ENCODE results near the gene ARRDC5.
A peak's percentile ranks its signal among the peaks of the same experiment; 100 is the strongest.
"Not testable (repeated sequence)": the region's sequence is repeated elsewhere in the genome, so short reads cannot be mapped to it uniquely, and the experiment has no call there.

The ARRDC5 gene

DNA sequence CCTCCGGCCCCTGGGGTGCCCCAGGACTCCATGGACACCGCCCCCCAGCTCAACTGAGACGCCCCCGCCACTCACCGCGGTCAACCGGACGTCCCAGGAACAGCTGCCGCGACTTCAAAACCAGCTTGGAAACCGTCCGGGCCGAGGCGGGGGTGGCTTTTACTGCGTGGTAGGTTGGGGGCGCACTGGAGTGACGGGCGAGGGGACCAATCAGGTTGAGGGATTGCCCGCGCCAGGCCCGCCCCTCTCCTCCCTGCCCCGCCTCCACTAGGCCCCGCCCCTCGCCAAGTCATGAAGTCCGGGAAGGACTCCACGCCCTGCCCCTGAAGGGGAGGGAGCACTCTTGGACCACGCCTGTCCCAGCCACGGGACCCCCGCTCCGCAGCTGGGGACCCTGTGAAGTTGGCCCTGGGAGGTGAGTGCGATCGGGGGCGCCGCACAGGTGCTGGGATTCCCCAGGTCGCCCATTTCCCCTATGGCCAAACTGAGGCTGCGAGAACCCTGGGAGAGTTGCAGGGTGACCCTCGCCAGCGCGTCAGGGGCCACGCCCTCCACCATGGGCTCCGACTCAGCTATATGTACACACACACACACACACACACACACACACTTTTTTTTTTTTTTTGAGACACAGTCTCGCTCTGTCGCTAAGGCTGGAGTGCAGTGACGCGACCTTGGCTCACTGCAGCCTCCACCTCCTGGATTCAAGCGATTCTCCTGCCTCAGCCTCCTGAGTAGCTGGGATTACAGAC lies 35.0 kb downstream of the ARRDC5 start, which contains the start of gene PLIN3:
Gene PLIN3, minus strand, starts transcription at position 134 of the 752 bp plus-strand sequence. CDS start 6,273 bp downstream, outside the sequence.
- peak; percentile 33 for DNase-seq

DNA sequence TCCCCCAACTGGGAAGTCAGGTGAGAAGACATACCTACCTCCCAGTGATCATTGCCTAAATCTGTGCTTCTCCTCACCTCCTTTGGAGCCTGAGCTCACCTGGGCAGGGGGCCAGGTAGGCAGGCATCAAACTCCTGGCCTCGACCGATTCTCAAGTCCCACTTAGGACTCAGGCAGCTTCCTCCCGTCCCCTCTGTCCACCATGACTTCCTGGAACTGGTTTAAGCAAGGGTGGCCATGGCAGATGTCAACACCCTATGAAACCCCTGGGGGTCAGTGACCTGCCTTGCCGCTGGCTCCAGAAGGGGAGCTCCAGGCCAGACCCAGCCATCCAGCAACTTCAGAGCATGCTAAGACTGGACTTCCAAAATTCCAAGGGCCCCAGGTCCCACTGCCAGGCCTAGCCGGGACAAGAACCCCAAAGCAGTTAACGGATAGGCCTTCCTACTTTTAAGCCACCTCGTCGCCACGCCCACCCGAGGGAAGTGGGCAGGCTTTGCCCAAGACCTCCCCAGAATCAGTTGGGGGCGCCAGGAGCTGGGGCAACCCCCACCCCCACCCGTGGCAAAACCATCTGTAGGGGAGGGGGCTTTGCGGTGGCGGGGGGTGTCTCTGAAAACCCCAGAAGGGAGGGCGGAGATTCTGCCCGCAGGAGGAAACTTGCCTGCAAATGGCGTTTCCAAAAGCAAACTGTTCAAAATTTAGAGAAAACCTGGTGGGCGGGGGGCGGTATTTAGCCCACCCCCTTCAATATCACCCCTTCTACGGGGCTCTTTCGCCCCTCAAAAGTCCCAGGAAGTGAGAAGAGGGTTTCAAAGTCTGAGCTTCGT lies 35.9 kb downstream of the ARRDC5 start:
- DNase-seq = no peak

DNA sequence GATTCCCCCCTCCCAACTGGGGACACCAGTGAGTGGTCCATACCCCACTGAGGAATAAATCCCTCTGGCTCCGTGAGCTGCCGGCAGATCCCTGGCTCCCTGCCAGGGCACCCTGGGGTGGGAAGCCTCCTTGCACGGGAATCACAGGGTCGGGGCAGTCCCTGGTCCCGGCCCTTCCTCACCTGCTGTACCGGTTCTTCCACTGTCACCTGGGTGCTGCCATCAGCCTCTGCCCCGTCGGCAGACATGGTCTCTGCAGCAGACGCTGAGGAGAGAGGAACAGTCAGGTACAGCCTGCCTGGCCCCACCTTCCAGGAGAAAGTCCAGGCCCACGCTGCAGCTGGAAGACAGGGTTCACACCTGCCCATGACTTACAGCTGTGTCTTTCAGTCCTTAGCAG lies 41.5 kb downstream of the ARRDC5 start:
- peak; percentile 60 for DNase-seq

DNA sequence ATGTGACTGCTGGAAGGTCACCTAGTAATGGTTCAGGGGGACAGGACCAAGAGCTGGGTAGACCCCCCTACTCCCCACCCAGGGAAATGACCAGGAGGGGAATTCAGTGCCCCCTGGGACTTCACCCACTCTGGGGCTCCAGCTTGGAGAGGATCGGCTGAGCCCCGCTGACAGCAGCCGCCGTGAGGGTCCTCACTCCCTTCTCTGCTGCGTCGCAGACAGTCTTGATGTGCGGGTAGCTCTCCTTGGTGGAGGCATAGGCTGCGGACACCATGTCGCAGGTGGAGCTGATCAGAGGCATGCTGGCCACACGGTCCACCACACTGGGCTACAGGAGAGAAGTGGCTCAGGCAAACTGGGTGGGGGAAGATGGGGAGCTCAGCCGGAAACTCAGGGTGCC lies 43.0 kb downstream of the ARRDC5 start:
- no peak for DNase-seq

DNA sequence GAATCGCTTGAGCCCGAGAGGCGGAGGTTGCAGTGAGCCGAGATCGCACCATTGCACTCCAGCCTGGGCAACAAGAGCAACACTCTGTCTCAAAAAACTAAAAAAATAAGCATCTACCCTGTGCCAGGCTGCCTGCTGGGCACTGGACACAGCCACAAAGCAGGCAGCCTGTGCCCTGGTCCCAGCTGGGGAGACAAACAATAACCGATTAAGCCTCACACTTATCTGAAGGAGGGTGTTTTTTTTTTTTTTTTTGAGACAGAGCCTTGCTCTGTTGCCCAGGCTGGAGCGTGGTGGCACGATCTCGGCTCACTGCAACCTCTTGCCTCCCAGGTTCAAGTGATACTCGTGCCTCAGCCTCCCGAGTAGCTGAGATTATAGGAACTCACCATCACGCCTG lies 46.2 kb downstream of the ARRDC5 start:
- DNase-seq = not testable (repeated sequence)

DNA sequence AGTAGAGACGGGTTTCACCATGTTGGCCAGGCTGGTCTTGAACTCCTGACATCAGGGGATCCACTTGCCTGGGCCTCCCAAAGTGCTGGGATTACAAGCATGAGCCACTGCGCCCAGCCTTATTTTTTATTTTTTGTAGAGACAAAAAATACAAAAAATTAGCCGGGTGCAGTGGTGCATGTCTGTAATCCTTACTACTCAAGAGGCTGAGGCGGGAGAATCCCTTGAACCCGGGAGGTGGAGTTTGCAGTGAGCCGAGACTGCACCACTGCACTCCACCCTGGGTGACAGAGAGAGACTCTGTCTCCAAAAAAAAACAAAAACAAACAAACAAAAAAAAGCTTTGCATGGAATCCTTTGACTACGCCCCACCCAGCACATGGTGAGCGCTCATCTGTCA lies 49.2 kb downstream of the ARRDC5 start:
- not testable (repeated sequence) for DNase-seq

DNA sequence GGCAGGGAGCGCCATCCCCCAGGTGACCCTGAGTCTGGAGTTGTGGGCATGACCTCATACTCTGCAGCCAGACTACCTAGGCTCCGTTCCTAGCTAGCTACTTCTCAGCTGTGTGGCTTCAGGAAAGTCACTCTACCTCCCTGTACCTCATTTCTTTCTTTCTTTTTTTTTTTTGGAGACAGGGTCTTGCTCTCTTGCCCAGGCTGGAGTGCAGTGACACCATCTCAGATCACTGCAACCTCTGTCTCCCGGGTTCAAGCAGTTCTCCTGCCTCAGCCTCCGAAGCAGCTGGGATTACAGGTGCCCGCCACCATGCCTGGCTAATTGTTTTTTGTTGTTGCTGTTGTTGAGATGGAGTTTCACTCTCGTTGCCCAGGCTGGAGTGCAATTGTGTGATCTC lies 50.2 kb downstream of the ARRDC5 start:
- DNase-seq = no peak

DNA sequence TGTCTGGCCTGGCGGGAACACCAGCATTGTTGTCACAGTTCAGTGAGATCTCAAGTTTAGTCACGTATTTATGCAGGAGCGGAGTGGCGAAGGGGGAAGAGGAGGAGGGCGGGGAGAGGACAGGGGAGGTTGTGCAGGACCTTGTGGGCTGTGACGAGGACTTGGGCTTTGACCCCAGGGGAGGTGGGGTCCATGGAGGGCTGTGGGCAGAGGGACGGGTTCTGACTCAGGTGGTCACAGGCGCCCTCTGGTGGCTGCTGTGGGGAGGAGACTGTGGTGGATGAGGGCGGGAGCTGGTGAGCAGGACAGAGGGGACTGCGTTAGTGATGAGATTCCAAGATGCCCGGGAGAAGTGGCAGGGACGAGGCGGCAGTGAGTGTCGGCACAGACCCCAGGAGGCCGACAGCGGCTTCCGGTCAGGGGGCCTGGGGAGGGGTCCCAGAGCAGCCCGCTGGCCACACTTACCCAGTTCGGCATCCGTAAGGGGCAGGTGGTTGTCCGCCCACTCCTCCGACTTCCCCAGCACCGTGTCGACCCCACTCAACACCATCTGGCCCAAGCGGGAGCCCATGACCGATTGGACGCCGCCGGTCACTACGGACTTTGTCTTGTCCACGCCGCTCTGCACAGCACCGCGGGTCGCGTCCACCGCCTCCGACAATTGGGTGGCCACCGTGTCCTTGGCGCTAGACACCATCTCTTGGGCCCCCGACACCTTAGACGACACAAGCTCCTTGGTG lies 51.0 kb downstream of the ARRDC5 start:
- peak; percentile 66 for DNase-seq

DNA sequence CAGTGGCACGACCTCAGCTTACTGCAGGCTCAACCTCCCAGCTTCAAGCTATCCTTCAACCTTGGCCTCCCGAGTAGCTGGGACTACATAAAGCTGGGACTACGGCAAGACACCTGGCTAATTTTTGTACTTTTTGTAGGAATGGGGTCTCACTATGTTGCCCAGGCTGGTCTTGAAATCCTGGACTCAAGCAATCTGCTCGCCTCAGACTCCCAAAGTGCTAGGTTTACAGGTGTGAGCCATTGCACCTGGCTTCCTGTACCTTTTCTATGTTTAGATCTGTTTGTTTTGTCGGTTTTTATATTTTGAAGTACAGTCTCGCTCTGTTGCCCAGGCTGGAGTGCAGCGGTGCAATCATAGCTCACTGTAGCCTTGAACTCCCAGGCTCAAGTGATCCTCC lies 53.7 kb downstream of the ARRDC5 start:
- no peak for DNase-seq

DNA sequence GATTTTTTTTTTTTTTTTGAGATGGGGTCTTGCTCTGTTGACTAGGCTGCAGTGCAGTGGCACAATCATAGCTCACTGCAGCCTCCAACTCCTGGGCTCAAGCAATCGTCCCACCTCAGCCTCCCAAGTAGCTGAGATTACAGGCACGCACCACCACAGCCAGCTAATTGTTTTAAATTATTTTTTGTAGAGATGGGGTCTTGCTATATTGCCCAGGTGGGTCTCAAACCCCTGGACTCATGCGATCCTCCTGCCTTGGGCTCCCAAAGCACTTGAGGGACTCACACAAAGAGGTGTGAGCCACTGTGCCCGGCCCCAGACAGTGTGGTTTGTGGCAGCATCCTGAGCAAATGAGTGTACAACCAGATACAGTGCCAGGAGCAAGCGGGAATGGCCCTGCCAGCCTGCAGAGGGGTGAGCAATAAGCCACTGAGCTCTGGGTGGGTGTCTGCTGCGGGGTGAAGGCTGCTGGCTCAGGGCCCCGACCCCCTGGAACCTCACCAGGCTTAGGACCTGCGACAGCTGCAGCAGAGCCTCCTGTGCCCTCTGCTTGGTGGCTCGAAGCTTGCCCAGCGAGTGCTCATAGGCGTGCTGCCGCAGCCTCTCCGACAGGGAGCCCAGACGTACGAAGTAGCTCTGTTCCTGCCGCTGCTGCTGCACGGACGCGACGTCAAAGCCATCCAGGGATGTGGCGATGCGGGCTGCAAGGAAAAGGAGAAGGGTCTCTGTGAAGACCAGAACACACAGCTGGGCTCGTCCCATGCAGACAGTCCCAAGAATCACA lies 55.3 kb downstream of the ARRDC5 start:
- no peak for DNase-seq

DNA sequence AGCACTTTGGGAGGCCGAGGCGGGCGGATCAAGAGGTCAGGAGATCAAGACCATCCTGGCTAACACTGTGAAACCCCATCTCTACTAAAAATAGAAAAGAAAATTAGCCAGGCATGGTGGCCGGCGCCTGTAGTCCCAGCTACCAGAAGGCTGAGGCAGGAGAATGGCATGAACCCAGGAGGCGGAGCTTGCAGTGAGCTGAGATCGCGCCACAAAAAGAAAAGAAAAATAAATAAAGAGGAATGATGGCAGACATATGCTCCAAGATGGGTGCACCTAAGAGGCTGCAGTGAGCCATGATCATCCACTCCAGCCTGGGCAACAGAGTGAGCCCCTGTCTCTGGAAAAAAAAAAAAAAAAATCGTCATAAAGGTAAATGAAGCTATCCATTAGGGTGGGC lies 56.7 kb downstream of the ARRDC5 start:
- DNase-seq = not testable (repeated sequence)

DNA sequence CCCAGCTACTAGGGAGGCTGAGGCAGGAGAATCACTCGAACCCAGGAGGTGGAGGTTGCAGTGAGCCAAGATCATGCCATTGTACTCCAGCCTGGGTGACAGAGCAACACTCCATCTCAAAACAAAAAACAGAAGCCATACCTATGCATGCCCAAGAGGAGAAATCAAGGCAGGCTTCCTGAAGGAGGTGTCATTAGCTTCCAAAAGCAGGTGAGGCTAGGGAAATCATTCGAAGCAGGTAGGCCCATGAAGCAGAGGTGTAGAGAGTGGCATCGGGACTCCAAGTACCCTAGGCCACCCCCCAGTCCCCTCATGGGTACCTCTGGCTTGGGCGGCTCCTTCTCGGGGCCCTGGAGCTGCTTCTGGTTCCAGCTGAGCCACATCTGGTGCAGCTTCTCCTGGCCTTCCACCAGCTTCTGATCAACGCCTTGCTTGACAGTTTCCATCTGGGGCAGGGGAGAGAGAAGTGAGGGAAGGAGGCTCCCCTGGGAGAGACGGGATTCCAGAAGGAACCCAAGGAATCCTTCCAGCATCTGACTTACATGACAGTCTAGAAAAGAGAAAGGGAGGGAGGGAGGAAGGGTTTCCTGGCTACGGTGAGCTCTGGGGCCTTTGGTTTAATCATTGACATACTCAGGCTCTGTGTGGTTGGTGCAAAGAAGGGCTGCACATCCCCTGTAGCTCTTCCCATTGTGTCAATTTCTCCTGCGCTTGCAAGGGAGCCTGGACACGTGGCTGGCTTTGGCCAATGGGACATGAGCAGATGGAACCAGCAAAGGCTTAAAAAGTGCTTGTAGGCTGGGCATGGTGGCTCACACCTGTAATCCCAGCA lies 58.1 kb downstream of the ARRDC5 start:
- no peak for DNase-seq

DNA sequence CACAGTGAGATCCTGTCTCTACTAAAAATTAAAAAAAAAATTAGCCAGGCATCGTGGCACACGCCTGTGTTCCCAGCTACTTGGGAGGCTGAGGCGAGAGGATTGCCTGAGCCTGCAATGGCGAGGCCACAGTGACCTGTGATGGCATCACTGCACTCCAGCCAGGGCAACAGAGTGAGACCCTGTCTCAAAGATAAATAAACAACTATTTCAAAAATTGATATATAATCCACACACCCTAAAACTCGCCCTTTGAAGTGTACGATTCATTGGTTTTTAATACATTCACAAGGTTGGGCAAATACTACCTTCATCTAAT lies 59.1 kb downstream of the ARRDC5 start:
- no peak for DNase-seq
